Suprapubic skin (tissue), 4 donors: Measurements from ENCODE around the gene RNF166. TPM values are rescaled to one million over a fixed set of nuclear protein-coding genes. Genes with fewer than 3 reads are reported as not detected.

Experiments
- DNase-seq, 2 donors: peaks; one replicate each; pipeline ENCODE4 v3.0.0-alpha.2; 2019; ENCODE audit warnings: low spot score in 2 of 2
- H3K27ac ChIP-seq: fragments of 200-600 bp; sonication (generic); one replicate; pipeline ENCODE4 v1.5.1; 2019
- H3K27me3 ChIP-seq: fragments of 200-600 bp; sonication (generic); one replicate; pipeline ENCODE4 v1.5.1; 2019
- H3K36me3 ChIP-seq: fragments of 200-600 bp; sonication (generic); one replicate; pipeline ENCODE4 v1.5.1; 2019
- H3K4me1 ChIP-seq: fragments of 200-600 bp; sonication (generic); one replicate; pipeline ENCODE4 v1.5.1; 2019
- H3K4me3 ChIP-seq: fragments of 200-600 bp; sonication (generic); one replicate; pipeline ENCODE4 v1.5.1; 2019; ENCODE audit warnings: mild to moderate bottlenecking
- H3K9me3 ChIP-seq: fragments of 200-600 bp; sonication (generic); one replicate; pipeline ENCODE4 v1.5.1; 2019
- EP300 ChIP-seq: sonication (generic); formaldehyde crosslinking; IDR thresholded peaks from one replicate; pipeline ENCODE4 v1.6.1; 2017; ENCODE audit warnings: antibody characterized with exemption
- POLR2A ChIP-seq, 2 donors: fragments of 450-650 bp; IDR thresholded peaks; one replicate each; pipeline ENCODE4 v1.6.1; 2017; ENCODE audit warnings: antibody characterized with exemption in 2 of 2, mild to moderate bottlenecking in 2 of 2, moderate library complexity in 2 of 2
- POLR2AphosphoS5 ChIP-seq, 3 donors: sonication (generic); formaldehyde crosslinking; IDR thresholded peaks; one replicate each; pipeline ENCODE4 v1.6.1; 2017; ENCODE audit warnings: antibody characterized with exemption in 3 of 3
- WGBS: methylation state at CpG from one replicate; pipeline ENCODE4 v1.1.5; 2018; 5-methylcytosine and 5-hydroxymethylcytosine counted together
- total RNA-seq, 4 donors: library from RNA; depleted of rRNA; stranded (reverse); fragments of >200 nt; gene quantifications; one replicate each; pipeline ENCODE4 v1.1.0, GENCODE V29; 2016
- TF ChIP-seq, protein P1 (sequence below), 2 donors: fragments of 200-600 bp in 1 of 2; fragments of 450-650 bp in 1 of 2; sonication (generic) in 1 of 2; IDR thresholded peaks; one replicate each; pipeline ENCODE4 v1.5.1; 2016 to 2019; ENCODE audit warnings: antibody characterized with exemption in 2 of 2, mild to moderate bottlenecking in 1 of 2, moderate library complexity in 1 of 2

RNF166 gene
- total RNA-seq, 4 donors from 2014 or later = 12.4 to 15.8 (median 14.6) TPM

DNA sequence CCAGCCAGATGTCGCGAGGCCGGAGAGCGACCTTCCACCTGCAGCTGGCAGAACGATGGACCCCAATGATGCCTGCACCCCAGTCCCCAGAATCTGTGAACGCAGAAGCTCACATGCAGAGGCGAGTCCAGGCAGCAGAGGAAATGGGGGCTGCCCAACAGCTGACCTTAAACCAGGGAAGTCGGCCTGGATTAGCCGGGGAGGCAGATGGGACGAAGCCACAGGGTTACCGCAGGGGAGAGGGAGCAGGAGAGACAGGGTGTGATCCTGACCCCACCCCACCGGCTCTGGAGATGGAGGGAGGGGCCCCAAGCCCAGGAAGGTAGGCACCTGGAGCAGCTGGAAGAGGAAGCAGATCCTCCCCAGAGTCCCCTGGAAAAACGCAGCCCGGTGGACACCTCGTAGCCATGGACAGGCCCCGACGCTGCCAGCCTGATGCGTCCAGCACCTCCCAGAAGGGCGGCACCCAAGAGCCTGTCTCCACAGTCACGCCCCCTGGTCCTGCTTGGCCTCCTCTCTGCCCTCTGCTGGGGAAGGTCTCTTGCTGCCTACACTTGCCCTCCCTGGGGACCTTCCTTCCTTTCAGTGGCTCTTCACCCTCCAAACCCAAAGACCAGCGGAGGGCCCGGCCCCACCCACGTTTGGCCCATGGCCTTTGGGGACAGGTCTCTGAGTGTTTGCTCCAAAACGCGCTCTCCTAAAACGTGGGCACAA lies 41.5 kb upstream of the RNF166 start:
- H3K36me3 ChIP-seq = peaks cover 5% of the 10 kb centered on the region
- H3K27me3 ChIP-seq = no peaks in the 10 kb centered on the region
- DNase-seq = no peak
- peaks cover 36% of the 10 kb centered on the region for H3K4me1 ChIP-seq
- no peak overlapping the region for H3K4me3 ChIP-seq
- 89% methylated on average over 19 of the region's 26 CpGs for WGBS
- H3K27ac ChIP-seq = no peak overlapping the region
- no peaks in the 10 kb centered on the region for H3K9me3 ChIP-seq
- TF ChIP-seq, protein P1, sequence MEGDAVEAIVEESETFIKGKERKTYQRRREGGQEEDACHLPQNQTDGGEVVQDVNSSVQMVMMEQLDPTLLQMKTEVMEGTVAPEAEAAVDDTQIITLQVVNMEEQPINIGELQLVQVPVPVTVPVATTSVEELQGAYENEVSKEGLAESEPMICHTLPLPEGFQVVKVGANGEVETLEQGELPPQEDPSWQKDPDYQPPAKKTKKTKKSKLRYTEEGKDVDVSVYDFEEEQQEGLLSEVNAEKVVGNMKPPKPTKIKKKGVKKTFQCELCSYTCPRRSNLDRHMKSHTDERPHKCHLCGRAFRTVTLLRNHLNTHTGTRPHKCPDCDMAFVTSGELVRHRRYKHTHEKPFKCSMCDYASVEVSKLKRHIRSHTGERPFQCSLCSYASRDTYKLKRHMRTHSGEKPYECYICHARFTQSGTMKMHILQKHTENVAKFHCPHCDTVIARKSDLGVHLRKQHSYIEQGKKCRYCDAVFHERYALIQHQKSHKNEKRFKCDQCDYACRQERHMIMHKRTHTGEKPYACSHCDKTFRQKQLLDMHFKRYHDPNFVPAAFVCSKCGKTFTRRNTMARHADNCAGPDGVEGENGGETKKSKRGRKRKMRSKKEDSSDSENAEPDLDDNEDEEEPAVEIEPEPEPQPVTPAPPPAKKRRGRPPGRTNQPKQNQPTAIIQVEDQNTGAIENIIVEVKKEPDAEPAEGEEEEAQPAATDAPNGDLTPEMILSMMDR (IDR thresholded peaks at IDR 0.05) = peak in 1 of 2 donors; percentile 24
- no peak for TF ChIP-seq POLR2AphosphoS5 (IDR thresholded peaks at IDR 0.05)

DNA sequence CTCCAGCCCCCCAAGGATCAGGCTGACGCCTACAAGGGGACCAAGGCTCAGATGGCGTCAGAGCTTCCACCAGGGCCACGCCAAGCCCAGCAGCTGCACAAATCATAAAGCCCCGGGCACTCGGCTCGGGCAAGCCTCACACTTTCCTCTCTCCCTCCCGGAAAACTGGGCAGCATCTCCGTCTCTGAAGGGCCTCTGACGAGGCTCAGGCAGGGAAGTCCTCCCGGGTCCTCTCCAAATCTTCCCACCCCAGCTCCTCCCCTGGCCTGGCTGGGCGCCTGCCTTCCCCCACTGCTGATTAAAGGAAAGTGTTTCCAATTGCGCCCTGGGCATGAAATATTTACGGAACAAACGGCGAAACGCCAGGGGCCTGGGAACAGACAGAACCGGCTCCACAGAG lies 40.3 kb upstream of the RNF166 start:
- no peak overlapping the region for H3K4me3 ChIP-seq
- H3K27me3 ChIP-seq = no peaks in the 10 kb centered on the region
- no peak for TF ChIP-seq POLR2AphosphoS5 (IDR thresholded peaks at IDR 0.05)
- TF ChIP-seq, protein P1 (IDR thresholded peaks at IDR 0.05) = no peak
- TF ChIP-seq EP300 = no peak
- TF ChIP-seq POLR2A (IDR thresholded peaks at IDR 0.05) = no peak
- no peak for DNase-seq
- H3K4me1 ChIP-seq = peaks cover 36% of the 10 kb centered on the region
- H3K27ac ChIP-seq = no peak overlapping the region
- no peaks in the 10 kb centered on the region for H3K9me3 ChIP-seq
- 10% methylated on average over 11 of the region's 17 CpGs for WGBS
- peaks cover 6% of the 10 kb centered on the region for H3K36me3 ChIP-seq

DNA sequence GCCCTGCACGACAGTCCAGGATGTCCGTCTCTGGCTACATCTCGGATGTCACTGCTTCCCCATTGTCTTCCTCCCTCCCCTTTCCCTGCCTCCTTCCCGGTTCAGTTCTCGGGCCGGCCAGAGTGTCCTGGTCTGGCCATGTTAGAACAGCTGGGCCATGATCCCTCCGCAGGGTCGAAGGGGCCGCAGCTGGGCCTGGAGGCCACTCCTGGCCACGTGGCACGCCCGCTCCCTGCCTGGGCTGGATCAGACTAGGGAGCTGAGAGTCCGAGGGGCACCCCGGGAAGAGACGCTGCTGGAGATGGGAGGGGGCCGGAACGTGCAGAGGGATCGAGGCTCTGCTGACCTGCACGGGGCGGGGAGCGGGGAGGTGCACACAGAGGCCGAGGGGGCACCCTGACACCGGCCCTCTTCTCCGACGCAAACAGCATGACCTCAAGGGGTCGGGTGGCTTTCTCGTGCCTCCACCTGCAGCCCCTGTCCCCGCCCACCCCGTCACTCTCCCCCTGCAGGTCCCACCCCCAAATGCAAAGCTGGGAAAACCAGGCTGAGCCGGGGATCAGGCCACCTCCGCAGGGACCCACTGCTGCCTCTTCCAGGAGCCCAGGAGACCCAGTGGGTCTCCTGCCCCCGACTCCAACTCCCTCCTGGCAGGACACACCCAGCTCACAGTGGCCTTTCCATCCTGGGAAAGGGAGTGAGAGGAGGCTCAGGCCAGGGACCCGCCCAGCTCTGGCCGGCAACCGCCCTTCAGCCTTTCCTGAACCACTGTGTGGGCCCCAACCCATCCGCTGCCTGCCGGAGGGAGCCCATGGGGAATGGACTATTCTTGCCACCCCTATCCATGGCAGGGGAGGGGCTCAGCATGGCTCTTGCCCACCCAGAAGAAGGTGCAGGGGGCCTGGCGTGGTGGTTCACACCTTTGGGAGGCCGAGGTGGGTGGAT lies 38.6 kb upstream of the RNF166 start:
- Histone ChIP-seq H3K9me3 (no peaks in the 10 kb centered on the region), H3K4me1 (peaks cover 37% of the 10 kb centered on the region), H3K36me3 (peaks cover 23% of the 10 kb centered on the region), H3K27ac (no peak overlapping the region), H3K27me3 (no peaks in the 10 kb centered on the region), H3K4me3 (no peak overlapping the region)
- TF ChIP-seq, protein P1 (IDR thresholded peaks at IDR 0.05) = no peak
- TF ChIP-seq EP300 (no peak), POLR2A (IDR thresholded peaks at IDR 0.05) (no peak), POLR2AphosphoS5 (IDR thresholded peaks at IDR 0.05) (no peak)
- 73% methylated on average over 27 of the region's 39 CpGs for WGBS
- no peak for DNase-seq

DNA sequence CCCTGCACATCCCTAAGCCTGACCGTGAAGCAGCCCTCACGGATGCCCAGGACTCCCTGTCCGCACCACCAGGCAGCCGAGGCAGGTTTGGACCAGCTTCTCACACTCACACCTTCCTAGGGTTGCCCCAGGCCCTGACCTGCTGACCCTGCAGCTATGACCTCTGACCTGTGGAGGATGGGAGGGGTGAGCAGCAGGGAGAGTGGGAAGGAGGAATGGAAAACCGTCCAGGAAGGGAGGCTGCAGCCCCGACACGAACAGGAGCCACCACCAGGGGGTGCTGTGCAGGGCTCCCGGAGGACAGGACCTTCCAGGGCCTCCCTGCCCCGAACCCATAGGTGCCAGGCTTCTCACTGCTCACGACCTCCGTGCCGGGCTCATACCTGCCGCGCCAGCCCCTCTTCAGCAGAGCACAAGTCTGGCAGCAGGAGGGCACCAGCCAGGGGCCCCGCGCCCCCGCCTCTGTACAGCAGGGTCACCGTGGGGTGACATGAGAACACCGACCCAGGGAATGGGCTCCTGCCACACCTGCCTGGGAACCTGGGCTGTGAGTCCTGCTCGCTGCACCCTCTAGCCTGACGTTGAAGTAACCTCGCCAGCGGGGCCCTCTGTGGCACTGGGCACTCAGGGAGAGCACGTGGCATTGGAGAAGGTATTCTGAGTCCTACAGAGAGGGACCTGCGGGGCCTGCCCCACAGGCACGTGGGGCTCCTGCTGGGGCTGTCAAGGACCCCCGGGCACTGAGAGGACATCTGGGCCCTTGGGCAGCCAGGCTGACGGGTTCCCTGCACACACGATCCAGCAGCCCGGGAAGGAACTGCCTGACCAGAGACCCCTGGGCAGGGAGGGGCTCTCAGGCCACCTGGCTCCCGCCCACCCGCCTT lies 37.7 kb upstream of the RNF166 start:
- no peak overlapping the region for H3K4me3 ChIP-seq
- H3K9me3 ChIP-seq = no peaks in the 10 kb centered on the region
- TF ChIP-seq, protein P1 (IDR thresholded peaks at IDR 0.05) = peak; percentile 75 to 90
- TF ChIP-seq EP300 = no peak
- peaks cover 24% of the 10 kb centered on the region for H3K36me3 ChIP-seq
- WGBS = 37% methylated on average over 9 of the region's 32 CpGs
- peak in 1 of 2 donors; percentile 87 for DNase-seq
- no peak overlapping the region for H3K27ac ChIP-seq
- H3K27me3 ChIP-seq = no peaks in the 10 kb centered on the region
- peaks cover 46% of the 10 kb centered on the region for H3K4me1 ChIP-seq
